NCI-H1930 (cell line): ENCODE data around the gene RAB3D.
"Not testable (repeated sequence)": the region's sequence is repeated elsewhere in the genome, so short reads cannot be mapped to it uniquely, and the experiment has no call there.

Experiments
- DNase-seq, 2 experiments: peaks; one replicate each; lab custom pipeline; 2025; lab: John Stamatoyannopoulos, UW

RAB3D gene

DNA sequence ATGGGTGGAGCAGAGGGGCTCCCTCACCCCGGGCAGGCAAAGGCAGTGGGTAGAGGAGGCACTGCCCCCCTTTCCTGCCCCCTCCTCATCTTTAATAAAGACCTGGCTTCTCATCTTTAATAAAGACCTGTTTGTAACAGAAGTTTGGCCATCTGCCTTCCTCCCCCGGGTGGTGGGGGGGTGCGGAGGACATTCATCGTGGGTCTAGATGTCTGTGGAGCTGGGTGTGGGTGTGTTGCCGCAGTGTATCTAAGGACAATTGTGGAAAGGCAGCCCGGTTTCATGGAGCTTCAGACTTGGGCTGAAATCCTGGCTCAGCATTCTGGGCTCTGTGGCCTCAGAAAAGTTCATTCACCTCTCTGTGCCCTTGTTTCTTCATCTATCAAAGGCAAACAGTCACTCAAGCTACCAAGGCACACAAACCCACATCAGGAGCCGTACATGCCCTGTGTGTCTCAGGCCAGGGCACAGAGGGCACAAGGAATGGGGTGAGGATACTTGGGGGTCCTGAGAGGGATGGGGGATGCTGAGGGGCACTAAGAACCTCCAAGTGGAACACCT is 26.2 kb upstream of the RAB3D start:
- no peak for DNase-seq

DNA sequence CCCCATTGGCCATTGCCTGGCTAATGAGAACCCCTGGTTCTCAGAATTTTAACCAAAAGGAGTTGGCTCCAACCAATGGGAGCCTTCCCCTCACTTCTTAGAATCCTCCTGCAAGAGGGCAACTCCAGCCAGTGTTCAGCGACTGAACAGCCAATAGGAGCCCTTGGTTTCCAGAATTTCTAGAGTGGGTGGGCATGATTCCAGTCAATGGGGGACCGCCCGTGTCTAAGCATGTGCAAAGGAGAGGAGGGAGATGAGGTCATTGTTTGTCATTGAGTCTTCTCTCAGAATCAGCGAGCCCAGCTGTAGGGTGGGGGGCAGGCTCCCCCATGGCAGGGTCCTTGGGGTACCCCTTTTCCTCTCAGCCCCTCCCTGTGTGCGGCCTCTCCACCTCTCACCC is 25.5 kb upstream of the RAB3D start:
- DNase-seq: no peak

DNA sequence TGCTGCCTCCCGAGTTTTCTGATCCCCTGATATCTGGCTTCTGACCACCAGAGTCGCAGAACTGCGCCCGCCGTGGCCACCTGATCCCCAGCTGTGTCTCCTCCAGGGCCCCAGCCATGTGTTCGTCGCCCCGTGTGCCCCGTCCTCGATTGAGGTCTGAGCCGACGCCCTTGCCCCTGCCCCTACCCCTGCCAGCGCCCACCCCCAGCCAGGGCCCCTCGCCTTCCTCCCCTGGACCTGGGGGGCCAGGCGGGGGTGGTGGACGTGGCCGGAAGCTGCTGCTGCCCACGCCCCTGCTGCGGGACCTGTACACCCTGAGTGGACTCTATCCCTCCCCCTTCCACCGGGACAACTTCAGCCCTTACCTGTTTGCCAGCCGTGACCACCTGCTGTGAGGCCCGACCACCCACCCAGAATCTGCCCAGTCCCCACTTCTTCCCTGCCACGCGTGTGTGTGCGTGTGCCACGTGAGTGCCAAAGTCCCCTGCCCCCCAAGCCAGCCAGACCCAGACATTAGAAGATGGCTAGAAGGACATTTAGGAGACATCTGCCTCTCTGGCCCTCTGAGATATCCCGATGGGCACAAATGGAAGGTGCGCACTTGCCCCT is 24.9 kb upstream of the RAB3D start:
- DNase-seq: no peak

DNA sequence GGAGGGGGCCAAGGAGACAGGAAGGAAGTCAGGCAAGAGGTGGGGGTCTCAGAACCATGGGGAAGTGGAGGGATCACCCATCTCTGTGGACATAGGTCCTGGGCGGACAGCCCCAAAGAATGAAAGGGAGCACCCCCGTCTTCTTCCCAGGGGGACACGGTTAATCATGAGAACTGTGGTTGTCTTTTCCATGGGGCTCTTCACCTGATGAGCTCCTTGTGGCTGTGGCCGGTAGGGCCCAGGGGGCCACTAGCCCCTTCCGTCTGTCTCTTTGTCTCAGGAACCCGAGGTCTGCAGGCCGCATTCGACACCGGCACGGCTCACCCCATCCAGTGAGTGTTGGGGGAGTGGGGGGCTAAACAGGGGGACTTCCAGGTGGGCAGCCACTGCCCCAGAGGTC is 24.4 kb upstream of the RAB3D start:
- DNase-seq: no peak

DNA sequence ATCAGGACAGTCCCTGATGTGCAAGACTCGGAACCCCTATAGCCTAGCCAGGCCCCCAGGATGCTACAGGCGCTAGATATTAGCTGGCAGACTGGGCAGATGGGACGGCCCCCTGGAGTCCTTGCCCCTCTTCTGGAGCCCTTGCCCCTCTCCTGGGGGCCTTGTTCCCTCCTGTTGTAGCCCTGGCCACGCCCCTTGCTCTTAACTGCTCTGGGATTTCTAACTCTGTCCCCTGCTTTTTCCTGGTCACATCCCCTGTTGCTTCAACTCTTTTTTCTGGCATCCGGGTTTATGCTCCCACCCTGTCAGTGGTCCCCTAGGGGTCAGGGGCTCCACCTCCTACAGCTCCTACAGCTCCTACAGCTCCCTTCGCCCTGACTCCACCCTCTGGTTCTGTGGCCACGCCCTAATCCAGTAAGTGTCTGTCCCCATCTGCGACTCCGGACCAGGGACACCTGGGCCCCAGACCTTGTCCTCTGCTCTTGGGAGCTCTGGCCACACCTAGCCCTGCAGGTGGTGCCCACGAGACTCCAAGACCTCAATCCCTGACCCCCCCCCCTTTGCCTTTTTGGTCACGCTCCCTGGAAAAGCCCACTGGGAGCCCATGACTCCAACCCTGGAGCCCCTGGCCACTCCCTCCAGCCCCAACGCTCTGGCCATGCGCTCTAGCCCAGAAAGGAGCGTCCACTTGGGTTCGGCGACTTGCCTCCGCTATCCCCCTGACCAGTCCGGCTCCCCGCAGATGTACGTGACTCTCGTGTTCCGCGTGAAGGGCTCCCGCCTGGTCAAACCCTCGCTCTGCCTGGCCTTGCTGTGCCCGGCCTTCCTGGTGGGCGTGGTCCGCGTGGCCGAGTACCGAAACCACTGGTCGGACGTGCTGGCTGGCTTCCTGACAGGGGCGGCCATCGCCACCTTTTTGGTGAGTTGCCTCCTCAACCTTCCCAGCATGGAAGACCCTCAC is 22.6 kb upstream of the RAB3D start:
- DNase-seq: no peak

DNA sequence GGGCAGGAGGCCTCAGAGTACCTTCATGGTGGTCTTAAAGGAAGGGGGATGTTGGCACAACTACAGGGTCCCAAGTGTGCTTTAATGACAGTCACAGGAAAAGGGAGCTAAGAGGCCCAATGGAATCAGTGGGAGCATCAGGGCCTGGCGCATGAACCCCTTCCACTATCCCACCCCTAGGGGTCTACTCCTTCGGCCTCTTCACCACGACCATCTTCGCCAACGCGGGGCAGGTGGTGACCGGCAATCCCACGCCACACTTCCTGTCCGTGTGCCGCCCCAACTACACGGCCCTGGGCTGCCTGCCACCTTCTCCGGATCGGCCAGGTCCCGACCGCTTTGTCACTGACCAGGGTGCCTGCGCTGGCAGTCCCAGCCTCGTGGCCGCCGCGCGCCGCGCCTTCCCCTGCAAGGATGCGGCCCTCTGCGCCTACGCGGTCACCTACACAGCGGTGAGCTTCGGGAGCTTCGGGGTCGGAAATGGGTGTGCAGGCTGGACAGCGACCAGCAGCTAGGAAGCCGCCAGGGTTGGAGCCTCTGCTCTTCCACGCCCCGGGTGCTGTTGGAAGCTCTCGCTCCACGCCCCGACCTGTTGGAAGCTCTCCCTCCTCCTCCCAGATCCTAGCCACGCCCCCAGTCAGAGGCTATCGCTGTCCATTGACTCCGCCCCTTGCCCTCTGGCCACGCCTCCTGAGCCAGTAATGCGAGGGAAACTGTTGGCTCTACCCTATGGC is 21.7 kb upstream of the RAB3D start:
- DNase-seq: no peak

DNA sequence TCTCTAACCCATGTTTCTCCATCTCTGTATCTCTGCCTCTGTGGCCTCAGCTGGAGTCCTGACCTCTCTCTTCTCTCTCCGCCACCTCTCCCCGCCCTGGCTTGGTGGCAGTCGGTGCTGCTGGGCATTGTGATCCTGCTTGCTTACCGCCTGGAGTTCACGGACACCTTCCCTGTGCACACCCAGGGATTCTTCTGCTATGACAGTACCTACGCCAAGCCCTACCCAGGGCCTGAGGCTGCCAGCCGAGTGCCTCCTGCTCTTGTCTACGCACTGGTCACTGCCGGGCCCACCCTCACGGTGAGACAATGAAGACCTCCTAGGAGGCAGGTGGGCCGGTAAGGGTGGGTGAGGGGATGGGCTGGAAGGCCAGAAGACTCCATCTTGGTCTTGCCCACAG is 20.0 kb upstream of the RAB3D start:
- no peak for DNase-seq

DNA sequence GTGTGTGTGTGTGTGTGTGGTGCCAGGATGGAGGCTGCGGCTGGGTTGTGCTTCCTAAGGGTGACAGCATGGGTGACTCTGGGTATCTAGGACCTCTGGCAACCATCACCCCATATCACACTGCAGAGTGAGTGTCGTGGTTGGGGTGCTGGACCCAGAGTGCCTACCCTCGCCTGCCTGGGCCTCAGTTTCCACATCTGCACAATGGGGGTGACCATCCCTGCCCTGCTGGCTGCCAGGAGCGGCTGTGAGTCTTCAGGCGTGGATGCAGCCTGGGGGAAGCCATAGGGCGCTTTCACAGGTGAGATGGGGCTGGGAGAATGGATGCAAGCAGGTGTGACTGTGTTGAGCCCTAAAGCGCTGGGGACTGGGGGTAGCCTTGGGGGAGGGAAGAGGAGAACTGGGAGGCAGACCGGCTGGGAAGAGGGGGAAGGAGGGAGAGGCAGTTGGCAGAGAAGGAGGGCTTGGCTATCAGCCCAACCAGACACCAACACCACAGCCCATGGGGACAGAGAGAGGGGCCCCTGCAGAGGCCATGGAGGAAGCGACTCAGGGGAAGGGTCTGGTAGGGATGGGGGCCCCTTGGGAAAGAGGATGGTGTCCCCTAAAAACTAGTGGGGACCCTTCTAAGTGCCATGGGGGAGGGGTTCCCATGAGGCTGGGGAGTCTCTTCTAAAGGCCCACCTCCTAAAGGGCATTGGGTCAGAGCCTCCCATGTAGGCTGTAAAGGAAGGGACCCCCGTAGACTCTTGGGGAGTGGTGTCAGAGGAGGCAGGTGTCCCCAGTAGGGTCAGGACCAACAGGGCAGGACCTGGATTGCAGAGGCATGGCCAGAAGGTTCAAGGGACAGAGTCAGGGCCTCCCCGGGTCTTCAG is 17.5 kb upstream of the RAB3D start:
- no peak for DNase-seq

DNA sequence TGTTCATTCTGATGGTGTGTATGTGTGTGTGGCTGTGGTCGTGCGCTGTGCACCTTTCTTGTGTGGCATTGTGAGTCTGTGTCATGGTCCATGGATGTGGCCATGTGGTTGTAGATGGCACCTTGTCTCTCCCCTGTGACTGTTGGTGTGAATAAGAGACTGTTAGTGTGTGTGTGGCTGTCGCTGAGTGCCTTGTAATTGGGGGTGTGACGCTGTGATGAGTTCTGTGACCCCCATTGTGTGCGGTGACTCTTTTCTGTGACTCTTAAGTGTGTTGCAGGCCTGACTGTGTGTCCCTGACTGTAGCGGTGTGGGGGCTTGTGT is 16.6 kb upstream of the RAB3D start:
- DNase-seq: no peak

DNA sequence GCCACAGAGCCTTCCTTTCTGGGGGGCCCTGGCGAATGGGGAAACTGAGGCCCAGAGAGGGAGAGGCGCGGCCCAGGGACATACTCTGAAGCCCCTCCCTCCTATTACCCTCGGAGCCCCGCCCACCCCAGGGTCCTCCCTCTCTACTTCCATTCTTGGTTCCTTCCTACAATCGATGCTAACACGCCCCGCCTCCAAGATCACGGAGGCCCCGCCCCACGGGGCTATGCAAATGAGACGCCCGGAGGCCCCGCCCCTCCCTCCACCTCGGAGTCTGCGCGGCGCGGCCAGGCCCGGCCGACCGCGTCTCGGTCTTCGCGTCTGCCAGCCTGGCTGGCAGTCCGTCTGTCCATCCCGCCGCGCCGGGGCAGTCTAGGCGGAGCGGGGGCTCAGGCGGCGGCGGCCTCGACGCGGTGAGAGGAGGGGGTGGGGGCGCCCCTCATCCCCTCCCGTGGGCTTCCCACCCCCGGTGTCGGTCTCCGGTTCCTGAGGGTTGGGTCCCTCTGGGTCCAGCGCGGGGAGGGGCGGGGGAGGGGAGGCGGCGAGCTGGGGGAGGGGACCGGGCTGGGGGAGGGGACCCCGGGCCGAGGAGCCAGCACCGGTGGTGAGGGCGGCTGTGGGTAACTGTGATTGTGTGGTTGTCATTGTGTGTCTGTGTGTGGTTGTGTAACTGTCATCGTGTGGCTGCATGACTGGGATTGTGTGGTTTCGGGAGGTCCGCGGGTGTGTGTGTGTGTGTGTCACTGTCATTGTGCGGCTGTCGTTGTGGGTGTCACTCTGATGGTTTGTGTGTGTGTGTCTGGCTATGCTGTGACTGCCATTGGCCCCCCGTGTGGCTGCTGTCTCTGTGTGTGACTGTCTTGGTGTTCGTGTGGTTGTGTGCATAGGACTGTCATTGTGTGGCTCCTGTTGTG is 16.0 kb upstream of the RAB3D start, which contains the start of gene PLPPR2:
PLPPR2 (plus strand) TSS at position 273 of the 914 bp plus-strand sequence. CDS start 2,242 bp downstream, outside the sequence.
- peak; percentile 70 for DNase-seq

DNA sequence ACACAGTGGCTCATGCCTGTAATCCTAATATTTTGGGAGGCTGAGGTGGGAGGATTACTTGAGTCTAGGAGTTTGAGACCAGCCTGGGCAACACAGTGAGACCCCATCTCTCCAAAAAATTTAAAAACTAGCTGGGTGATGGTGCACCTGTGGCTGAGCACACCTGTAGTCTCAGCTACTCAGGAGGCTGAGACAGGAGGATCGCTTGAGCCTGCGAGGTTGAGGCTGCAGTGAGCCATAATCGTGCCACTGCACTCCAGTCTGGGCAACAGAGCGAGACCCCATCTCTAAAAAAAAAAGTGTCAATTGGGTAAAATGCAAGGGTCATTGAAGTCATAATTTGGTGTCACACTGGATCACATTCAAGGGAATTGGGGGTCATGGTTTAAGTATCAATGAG is 14.6 kb upstream of the RAB3D start:
- DNase-seq: not testable (repeated sequence)

DNA sequence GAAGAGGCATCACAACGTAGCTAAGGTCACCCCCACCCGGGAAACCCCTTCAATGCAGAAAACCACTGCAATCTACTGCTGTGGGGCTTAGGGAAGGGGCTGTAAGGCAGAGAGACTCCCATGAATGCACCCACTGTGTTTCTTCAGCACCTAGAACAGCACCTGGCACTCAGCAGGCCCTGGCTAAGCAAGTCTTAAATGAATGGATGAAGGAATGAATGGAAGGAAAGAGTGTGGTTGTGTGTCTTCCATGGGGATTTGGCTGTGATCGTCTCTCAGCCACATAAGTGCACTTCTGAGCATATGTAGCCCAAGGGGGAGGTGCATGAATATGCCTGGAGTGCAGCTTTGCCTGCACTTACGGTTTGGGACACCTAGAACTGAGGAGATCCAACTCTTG is 9.7 kb upstream of the RAB3D start:
- DNase-seq: no peak

DNA sequence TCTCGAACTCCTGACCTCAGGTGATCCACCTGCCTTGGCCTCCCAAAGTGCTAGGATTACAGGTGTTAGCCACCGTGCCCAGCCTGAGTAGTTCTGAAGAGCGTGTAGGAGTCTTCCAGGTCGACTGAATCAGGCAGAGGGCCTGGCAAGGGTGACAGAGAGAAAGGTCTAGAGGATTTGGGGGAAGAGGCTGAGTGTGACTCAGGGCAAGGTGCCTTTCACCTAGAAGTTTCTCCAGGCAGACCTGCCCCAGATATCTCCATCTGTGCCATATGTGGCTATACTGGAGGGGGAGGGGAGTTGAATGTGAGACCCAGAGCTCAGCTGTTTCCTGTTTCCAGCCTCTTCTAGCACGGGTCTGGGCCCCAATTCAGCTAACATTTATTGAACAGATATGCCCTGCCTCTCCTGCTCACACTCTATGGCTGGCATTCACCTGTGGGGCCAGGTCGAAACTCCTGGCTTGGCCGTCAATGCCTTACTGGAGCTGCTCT is 8.1 kb upstream of the RAB3D start:
- DNase-seq: no peak

DNA sequence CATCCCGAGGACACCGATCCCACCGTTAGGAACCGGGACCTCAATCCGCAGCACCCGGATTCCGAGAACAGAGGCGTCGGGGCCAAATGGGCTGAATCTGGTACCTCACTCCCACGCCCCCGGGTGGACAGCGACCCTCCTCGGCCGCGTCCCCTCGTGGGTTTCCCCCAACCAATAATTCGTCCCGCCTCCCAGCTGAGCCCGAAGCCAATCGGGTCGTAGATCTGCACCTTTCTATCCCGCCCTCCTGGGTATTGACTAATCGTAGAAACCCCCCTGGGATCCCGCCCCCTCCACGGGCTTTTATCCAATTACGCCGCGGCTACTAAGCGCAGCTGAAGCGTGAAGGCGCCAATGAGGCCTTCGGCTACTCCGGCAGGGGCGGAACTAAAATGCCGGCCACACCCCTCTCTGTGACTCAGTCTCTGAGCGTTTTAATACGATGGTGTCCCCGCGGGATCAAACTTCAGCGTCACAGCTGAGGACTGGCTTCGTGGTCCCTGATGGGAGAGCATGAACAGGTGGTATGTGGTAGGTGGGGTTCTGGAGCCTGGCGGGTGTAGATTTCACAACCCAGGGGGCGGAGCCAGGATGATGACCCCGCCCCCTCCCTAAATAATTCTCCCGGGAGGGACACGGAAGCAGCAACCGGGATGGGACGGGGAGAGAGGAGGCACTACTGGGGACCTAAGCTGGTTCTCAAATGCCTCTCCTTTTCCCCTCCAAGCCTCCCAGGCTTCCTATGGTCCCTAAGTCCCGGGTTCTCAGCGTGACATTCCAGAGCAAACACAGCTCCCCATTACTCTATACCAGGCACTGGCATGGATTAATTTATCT is 6.9 kb upstream of the RAB3D start, which contains the start of the genes CCDC159 and TMEM205:
CCDC159 (plus strand) TSS at position 416 of the 837 bp plus-strand sequence; CDS start at position 504, 88 bp downstream.
TMEM205 (minus strand) TSS at position 165 of the 837 bp plus-strand sequence. CDS start 649 bp downstream, outside the sequence.
- DNase-seq: peak; percentile 92 to 94

DNA sequence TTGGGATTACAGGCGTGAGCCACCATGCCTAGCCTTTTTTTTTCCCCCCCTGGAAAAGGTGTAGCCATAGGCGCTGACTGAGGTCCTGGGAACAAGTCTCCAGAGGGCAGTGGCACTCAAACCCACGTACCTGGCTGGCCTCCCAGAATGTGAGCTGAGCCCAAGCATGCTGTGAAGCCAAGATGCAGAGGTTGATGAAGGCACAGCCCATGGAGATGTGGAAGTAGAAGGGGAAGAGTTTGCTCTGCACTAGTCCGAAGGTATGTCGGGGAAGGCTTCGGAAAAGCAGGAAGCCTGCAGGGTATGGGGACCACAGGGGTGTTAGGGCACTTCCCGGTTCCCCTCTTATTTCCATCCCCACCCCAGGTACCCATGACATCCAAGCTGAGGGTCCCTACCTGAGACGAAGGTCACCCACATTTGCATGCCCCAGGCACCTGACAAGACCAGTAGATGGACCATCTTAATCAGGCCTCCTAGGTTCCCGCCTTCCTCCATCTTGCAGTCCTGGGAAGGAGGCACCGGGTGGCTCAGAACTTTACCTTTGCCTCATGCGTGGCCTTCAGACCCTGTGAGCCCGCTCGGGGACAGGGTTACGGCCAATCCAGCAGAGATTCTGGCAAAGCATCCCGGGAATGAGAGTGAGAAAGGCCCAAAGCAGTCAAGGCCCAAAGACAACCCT is 5.8 kb upstream of the RAB3D start:
- no peak for DNase-seq

DNA sequence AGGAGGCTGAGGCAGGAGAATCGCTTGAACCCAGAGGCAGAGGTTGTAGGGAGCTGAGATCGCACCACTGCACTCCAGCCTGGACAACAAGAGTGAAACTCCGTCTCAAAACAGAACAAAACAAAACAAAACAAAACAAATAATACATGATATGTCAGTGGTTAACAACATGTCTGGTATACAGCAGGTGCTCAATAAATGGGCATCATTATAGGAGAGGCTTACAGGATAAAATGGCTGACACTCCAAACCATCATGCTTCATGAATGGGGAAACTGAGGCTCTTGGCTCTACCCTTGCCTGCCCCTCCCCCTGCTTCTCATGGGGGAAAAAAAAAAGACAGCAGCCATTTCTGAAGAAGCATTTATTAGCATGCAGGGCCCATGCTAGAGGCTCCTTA is 3.0 kb upstream of the RAB3D start:
- DNase-seq: no peak

DNA sequence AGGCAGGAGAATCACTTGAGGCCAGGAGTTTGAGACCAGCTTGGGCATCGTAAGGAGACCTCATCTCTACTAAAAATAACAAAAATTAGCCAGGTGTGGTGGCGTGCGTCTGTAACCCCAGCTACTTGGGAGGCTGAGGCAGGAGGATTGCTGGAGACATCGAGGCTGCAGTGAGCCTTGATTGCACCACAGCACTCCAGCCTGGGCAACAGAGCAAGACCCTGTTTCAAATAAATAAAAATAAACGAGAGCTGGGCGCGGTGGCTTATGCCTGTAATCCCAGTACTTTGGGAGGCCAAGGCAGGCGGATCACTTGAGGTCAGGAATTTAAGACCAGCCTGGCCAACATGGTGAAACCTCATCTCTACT is 626 bp upstream of the RAB3D start:
- not testable (repeated sequence) for DNase-seq

DNA sequence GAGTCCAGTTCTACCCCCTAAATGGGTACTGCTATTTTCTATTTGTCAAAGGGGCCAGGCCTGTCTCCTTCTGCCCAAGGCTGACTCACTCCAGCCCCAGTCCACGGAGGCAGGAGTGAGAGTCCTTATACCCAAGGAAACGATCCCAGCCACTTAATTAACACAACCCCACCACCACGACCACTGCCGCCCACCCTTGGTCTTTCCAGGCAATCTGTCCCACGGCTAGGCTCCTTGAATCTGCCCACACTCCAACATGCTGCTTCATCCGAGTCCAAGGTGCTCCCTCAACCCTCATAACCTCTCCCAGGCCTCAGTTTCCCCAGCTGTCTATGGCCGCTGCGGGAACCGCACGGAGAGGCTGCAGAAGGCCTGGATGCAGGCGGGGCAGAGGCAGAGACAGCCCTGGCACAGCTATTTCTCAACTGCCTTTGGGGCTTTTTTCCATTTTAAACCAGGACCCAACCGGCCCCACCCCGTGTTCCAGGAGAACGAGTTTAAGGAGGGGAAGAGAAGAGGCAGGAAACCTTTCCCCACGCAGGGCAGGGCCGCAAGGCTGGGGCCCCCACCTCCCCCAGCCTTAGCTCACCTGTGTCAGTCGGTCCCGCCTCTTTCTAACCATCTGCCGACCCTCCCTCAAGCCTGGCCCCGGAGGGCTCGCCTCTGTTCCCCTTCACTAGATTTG is 746 bp downstream of the RAB3D start:
- DNase-seq: no peak
